Glutamatergic neuron (in vitro differentiated cells): ENCODE data around the gene SEC61A1. TPM values are rescaled to one million over a fixed set of nuclear protein-coding genes. Genes with fewer than 3 reads are reported as not detected.

Experiments used
- DNase-seq: peaks from one replicate; pipeline ENCODE4 v3.0.0; 2022
- H3K27ac Mint-ChIP-seq: one replicate; pipeline ENCODE4 v1.8.0; 2020; ENCODE audit warnings: mild to moderate bottlenecking, mixed read lengths, inconsistent platforms; ENCODE audit not compliant: unreplicated experiment
- H3K27me3 Mint-ChIP-seq: one replicate; pipeline ENCODE4 v1.8.0; 2020; ENCODE audit warnings: mild to moderate bottlenecking, moderate library complexity, mixed read lengths, inconsistent platforms; ENCODE audit not compliant: unreplicated experiment
- H3K36me3 Mint-ChIP-seq: one replicate; pipeline ENCODE4 v1.8.0; 2020; ENCODE audit warnings: mild to moderate bottlenecking, mixed read lengths, inconsistent platforms; ENCODE audit not compliant: unreplicated experiment
- H3K4me1 Mint-ChIP-seq: one replicate; pipeline ENCODE4 v1.8.0; 2020; ENCODE audit warnings: mild to moderate bottlenecking, low read depth, mixed read lengths, inconsistent platforms; ENCODE audit not compliant: unreplicated experiment
- H3K4me3 Mint-ChIP-seq: one replicate; pipeline ENCODE4 v1.8.0; 2020; ENCODE audit warnings: mild to moderate bottlenecking, mixed read lengths, inconsistent platforms; ENCODE audit not compliant: unreplicated experiment
- H3K9me3 Mint-ChIP-seq: one replicate; pipeline ENCODE4 v1.8.0; 2020; ENCODE audit warnings: mild to moderate bottlenecking, moderate library complexity, mixed read lengths, inconsistent platforms; ENCODE audit not compliant: unreplicated experiment
- total RNA-seq: library from RNA; stranded (reverse); fragmentation: NEBNext Ultra II Directional; extraction: Animal tissue kit (Norgen Biotek cat#: 25700); gene quantifications from one replicate; pipeline ENCODE4 v1.2.1, GENCODE V29; 2021; ENCODE audit not compliant: unreplicated experiment
- TF ChIP-seq, protein P1 (sequence below): fragments of 200-600 bp; sonication (generic); IDR thresholded peaks from one replicate; pipeline ENCODE4 v1.5.0; 2021; ENCODE audit not compliant: partially characterized antibody, unreplicated experiment

Gene SEC61A1
- total RNA-seq, 1 donor from 2014 or later = 201 TPM

DNA sequence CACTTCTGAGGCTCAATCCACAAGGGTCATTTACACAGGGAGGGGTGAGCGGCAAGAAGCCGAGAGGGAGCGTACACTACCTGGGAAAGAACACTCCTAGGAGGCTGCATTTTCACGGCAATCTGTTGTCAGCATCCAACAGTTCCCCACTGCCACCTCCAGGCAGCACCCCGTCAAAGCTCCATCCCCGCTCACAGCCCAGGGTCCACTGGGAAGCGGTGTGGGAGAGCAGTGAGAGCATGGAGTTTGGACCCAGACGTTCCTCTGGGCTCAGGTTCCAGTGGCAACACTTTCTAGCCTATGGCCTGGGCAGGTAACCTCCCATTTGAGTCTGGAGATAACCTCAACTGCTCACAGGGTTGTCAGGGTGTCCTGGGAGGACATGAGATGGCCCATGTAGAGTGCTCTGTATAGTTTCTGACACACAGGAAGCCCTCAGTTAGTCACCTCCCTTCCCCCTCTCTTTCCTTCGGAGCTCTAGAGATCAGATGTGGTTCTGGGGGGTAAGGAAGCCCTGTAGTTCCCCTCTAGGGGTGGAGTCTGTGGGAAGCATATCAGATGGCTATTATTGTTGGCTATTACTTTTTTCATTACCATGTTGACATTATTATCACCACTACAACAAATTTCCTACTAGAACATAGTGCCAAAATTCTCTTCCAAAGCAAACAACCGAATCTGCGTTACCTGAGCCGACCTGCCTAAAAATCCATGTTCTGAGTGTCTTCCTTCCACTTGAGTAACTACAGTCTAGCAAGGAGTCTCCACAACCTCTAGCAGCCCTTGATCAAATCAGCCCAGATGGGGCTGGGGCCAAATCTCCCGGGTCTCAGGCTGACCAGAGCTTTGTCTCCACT is 42.3 kb downstream of the SEC61A1 start:
- TF ChIP-seq, protein P1, sequence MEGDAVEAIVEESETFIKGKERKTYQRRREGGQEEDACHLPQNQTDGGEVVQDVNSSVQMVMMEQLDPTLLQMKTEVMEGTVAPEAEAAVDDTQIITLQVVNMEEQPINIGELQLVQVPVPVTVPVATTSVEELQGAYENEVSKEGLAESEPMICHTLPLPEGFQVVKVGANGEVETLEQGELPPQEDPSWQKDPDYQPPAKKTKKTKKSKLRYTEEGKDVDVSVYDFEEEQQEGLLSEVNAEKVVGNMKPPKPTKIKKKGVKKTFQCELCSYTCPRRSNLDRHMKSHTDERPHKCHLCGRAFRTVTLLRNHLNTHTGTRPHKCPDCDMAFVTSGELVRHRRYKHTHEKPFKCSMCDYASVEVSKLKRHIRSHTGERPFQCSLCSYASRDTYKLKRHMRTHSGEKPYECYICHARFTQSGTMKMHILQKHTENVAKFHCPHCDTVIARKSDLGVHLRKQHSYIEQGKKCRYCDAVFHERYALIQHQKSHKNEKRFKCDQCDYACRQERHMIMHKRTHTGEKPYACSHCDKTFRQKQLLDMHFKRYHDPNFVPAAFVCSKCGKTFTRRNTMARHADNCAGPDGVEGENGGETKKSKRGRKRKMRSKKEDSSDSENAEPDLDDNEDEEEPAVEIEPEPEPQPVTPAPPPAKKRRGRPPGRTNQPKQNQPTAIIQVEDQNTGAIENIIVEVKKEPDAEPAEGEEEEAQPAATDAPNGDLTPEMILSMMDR = no peak
- no peak for DNase-seq
- Mint-ChIP-seq H3K4me1 (peaks cover 7% of the 10 kb centered on the region), H3K36me3 (peaks cover 5% of the 10 kb centered on the region), H3K27ac (no peak overlapping the region), H3K27me3 (peaks cover 10% of the 10 kb centered on the region), H3K9me3 (peaks cover 1% of the 10 kb centered on the region), H3K4me3 (no peak overlapping the region)

DNA sequence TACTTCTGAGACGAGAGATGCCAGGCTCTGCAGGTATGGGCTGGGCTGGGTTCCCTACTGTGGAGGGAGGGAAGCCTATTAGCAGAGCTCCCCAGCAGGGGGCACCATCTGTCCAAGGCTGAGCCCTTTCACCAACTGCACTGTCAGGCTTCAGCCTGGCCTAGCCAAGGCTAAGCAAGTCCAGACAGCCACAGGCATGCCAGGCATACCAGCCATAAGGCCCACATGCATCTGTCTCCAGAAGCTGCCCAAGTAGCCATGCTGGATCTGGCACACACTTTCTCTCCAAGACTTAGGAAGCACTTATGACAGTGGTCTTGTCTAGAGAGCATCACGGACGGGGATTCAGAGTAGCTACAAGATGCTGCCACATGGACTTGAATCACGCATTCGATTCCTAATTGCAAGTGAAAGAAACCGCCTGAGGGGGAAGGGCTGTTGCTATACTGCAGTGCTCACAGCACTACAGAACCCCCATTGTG is 43.0 kb downstream of the SEC61A1 start:
- DNase-seq = peak; percentile 91
- Mint-ChIP-seq H3K36me3 (peaks cover 5% of the 10 kb centered on the region), H3K27ac (peak overlapping the region; percentile 3), H3K4me1 (peaks cover 7% of the 10 kb centered on the region), H3K4me3 (no peak overlapping the region), H3K9me3 (peaks cover 1% of the 10 kb centered on the region), H3K27me3 (peaks cover 10% of the 10 kb centered on the region)
- TF ChIP-seq, protein P1 = peak; percentile 74

DNA sequence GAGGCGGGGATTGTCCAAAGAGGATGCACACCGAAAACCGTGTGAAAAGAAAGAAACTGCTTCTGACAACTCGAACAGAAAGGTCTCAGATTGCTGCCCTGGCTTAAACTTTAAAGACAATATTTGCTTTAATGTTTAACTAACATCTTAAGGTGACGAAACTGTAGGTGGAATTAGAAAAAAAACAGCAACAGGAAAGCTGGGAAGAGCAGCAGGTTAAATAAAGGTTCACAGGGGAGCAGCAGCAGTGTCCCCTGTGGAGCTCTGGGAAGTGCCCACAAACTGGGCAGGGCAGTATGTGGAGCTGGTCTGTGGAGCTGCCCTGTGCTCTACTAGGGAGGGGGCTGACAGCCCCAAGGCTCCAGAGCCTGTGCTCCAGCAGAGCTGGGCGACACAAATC is 46.0 kb downstream of the SEC61A1 start:
- no peak overlapping the region for H3K27ac Mint-ChIP-seq

DNA sequence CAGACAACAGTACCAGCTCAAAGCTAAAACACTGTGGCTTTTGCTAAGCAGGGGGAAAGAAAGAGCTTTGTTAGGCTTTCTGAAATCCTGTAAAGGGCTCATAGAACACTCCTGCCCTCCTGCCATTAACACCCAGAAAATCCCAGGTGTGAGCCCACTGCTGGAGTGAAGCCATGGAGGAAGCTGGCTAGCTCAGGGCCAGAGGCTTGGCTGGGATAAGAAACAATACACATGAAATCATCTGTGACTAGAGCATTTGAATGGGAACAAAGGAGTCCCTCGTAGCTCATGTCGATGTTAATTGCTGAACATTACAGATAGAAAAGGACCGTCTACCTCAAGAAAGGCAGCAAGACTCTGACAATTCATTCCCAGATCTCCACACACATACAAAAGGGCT is 47.9 kb downstream of the SEC61A1 start:
- DNase-seq = no peak
- Mint-ChIP-seq H3K27ac (no peak overlapping the region), H3K36me3 (peaks cover 5% of the 10 kb centered on the region), H3K9me3 (no peaks in the 10 kb centered on the region), H3K27me3 (peaks cover 8% of the 10 kb centered on the region), H3K4me3 (no peak overlapping the region), H3K4me1 (peaks cover 3% of the 10 kb centered on the region)
- TF ChIP-seq, protein P1 = no peak

More for the DNA sequence above, 46.0 kb downstream of the SEC61A1 start:
- no peak for DNase-seq
- peaks cover 5% of the 10 kb centered on the region for H3K36me3 Mint-ChIP-seq
- peaks cover 8% of the 10 kb centered on the region for H3K27me3 Mint-ChIP-seq
- no peaks in the 10 kb centered on the region for H3K9me3 Mint-ChIP-seq
- no peak overlapping the region for H3K4me3 Mint-ChIP-seq
- H3K4me1 Mint-ChIP-seq = peaks cover 7% of the 10 kb centered on the region
- TF ChIP-seq, protein P1 = no peak

DNA sequence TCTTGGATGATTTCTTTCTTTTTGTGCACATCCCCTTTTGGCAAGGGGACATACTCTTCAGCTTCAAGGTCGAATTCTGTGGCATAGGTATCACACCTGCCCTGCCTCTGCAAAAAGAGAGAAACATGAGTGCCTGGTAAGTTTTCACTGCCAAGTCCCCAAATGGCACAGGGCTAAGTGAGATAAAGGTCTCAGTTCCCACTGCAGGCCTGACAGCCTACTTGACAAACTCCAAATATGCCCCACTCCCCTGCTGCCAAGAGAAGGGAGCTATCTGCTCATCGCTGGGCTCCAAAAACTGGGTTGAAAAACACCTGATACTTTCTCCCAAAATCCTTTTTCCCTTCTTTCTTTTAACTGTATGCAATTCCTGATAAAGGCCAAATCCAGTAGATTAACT is 48.4 kb downstream of the SEC61A1 start:
- DNase-seq = no peak
- Mint-ChIP-seq H3K27me3 (peaks cover 8% of the 10 kb centered on the region), H3K9me3 (no peaks in the 10 kb centered on the region), H3K4me1 (no peaks in the 10 kb centered on the region), H3K27ac (no peak overlapping the region), H3K36me3 (peaks cover 5% of the 10 kb centered on the region), H3K4me3 (no peak overlapping the region)
- TF ChIP-seq, protein P1 = no peak
